Panc1 (cell line): ENCODE measurements around the gene CLSTN2. TPM values are rescaled to one million over a fixed set of nuclear protein-coding genes. Genes with fewer than 3 reads are reported as not detected.

ENCODE experiments used
- ATAC-seq: fragments of 200-7000 bp; cut with Tn5 transposase; 2 replicates; pipeline ENCODE4 v1.9.1; 2020; ENCODE audit warnings: mild to moderate bottlenecking, moderate library complexity
- BruUV-seq: library from RNA; stranded (reverse); fragments of 400-500 nt; replicated peaks from 2 replicates; lab custom pipeline; 2021; lab: Mats Ljungman, UMichigan
- CTCF ChIA-PET: fragments of 300-600 bp; sonication (Branson Sonifier 250); formaldehyde crosslinking; loops from one replicate; lab custom pipeline; 2022; ENCODE audit warnings: antibody characterized with exemption; lab: Charles Lee
- POLR2A ChIA-PET: fragments of 300-600 bp; sonication (Branson Sonifier 250); formaldehyde crosslinking; loops from one replicate; lab custom pipeline; 2022; ENCODE audit warnings: antibody characterized with exemption; lab: Charles Lee
- DNase-seq: peaks from one replicate; pipeline ENCODE4 v3.0.0-alpha.2; 2010; ENCODE audit warnings: low read depth, low spot score
- H3K27ac ChIP-seq: 2 replicates; pipeline ENCODE4 v1.5.1; 2011; ENCODE audit warnings: mild to moderate bottlenecking, low read length, inconsistent platforms
- H3K27me3 ChIP-seq: fragments of 200-500 bp; sonication (Bioruptor generic); 2 replicates; pipeline ENCODE4 v1.6.0; 2014; ENCODE audit warnings: low read length, inconsistent platforms; ENCODE audit not compliant: control insufficient read depth, insufficient read depth
- H3K36me3 ChIP-seq: fragments of 200-500 bp; sonication (Bioruptor generic); 2 replicates; pipeline ENCODE4 v1.5.1; 2014; ENCODE audit warnings: inconsistent platforms, mild to moderate bottlenecking, low read length, moderate library complexity; ENCODE audit not compliant: control insufficient read depth, insufficient read depth
- H3K4me1 ChIP-seq: 2 replicates; pipeline ENCODE4 v1.5.1; 2011; ENCODE audit warnings: inconsistent platforms, mild to moderate bottlenecking, low read length, moderate library complexity; ENCODE audit not compliant: control insufficient read depth, insufficient read depth
- H3K4me3 ChIP-seq, 2 experiments: 2 replicates each; pipeline ENCODE4 v1.5.1; 2011 to 2012; ENCODE audit warnings: low read depth in 2 of 2, low read length in 2 of 2, mild to moderate bottlenecking in 2 of 2, inconsistent platforms in 1 of 2, moderate library complexity in 1 of 2
- H3K9me3 ChIP-seq: fragments of 200-500 bp; sonication (Bioruptor generic); 2 replicates; pipeline ENCODE4 v1.5.1; 2014; ENCODE audit warnings: low read depth, mild to moderate bottlenecking, inconsistent platforms, low read length, moderate library complexity; ENCODE audit not compliant: control insufficient read depth, insufficient read depth
- CTCF ChIP-seq: fragments of 450-650 bp; IDR thresholded peaks from 2 replicates; pipeline ENCODE4 v1.5.1; 2017; ENCODE audit warnings: mild to moderate bottlenecking
- POLR2AphosphoS5 ChIP-seq: IDR thresholded peaks from 2 replicates; pipeline ENCODE4 v1.6.1; 2012; ENCODE audit warnings: mild to moderate bottlenecking, low read depth, low read length, moderate library complexity
- REST ChIP-seq, 2 experiments: IDR thresholded peaks; 2 replicates each; pipeline ENCODE4 v1.6.1; 2011 to 2012; ENCODE audit warnings: low read depth in 2 of 2, control low read depth in 1 of 2, low read length in 1 of 2, mild to moderate bottlenecking in 1 of 2, moderate library complexity in 1 of 2; ENCODE audit not compliant: insufficient read depth in 1 of 2
- SIN3A ChIP-seq: IDR thresholded peaks from 2 replicates; pipeline ENCODE4 v1.6.1; 2012; ENCODE audit warnings: low read depth, mild to moderate bottlenecking, low read length, moderate library complexity, borderline replicate concordance; ENCODE audit not compliant: insufficient read depth
- TCF7L2 ChIP-seq: IDR thresholded peaks from 2 replicates; pipeline ENCODE4 v1.6.1; 2011; ENCODE audit warnings: mild to moderate bottlenecking, low read depth, low read length, inconsistent platforms
- in situ Hi-C: cut with HindIII; loops from 2 replicates; pipeline ENCODE4 v1.10.0; 2016; ENCODE audit warnings: low sequenced_read_pairs, low pct_unique_long_range_greater_than_20kb
- intact Hi-C: fragments of 100-400 bp; cut with micrococcal nuclease; formaldehyde crosslinking; loops from one replicate; pipeline ENCODE4 v1.10.0; 2022; ENCODE audit not compliant: unreplicated experiment
- total RNA-seq: library from RNA; stranded (reverse); gene quantifications from one replicate; pipeline ENCODE4 v1.2.1, GENCODE V29; 2021; ENCODE audit not compliant: unreplicated experiment

The CLSTN2 gene
- total RNA-seq, 1 experiment from 2014 or later = 0.03 TPM

- H3K36me3 ChIP-seq = no peaks in the 10 kb centered on the region
- no peaks in the 10 kb centered on the region for H3K4me1 ChIP-seq
- no peak overlapping the region for H3K4me3 ChIP-seq
- no peak for DNase-seq
- in situ Hi-C loops (no loop called here), intact Hi-C loops (no loop called here)
- no peaks in the 10 kb centered on the region for H3K27me3 ChIP-seq
- TF ChIP-seq CTCF (no peak), TCF7L2 (no peak), POLR2AphosphoS5 (no peak), REST (IDR thresholded peaks at IDR 0.05; ENCODE audit: insufficient read depth in 1 of 2, low read depth in 2 of 2, low read length in 1 of 2) (no peak), SIN3A (no peak)
- no TSS peak for BruUV-seq
- no peak overlapping the region for H3K27ac ChIP-seq
- no peaks in the 10 kb centered on the region for H3K9me3 ChIP-seq
- no peak for ATAC-seq
- ChIA-PET CTCF (no interaction called here), POLR2A (no interaction called here)
Measured at GRCh38 chr3:140394488-140395133, 459.6 kb downstream of the CLSTN2 start.

- H3K9me3 ChIP-seq = no peaks in the 10 kb centered on the region
- ATAC-seq = no peak
- ChIA-PET CTCF (no interaction called here), POLR2A (no interaction called here)
- no peak for DNase-seq
- intact Hi-C loops (no loop called here), in situ Hi-C loops (no loop called here)
- no peak overlapping the region for H3K27ac ChIP-seq
- H3K27me3 ChIP-seq = no peaks in the 10 kb centered on the region
- H3K36me3 ChIP-seq = no peaks in the 10 kb centered on the region
- H3K4me1 ChIP-seq = no peaks in the 10 kb centered on the region
- H3K4me3 ChIP-seq = no peak overlapping the region
- no TSS peak for BruUV-seq
- TF ChIP-seq REST (IDR thresholded peaks at IDR 0.05; ENCODE audit: insufficient read depth in 1 of 2, low read depth in 2 of 2, low read length in 1 of 2) (no peak), POLR2AphosphoS5 (no peak), SIN3A (no peak), TCF7L2 (no peak), CTCF (no peak)
Measured at GRCh38 chr3:140395134-140396075, 460.4 kb downstream of the CLSTN2 start.
